Common myeloid progenitor, CD34-positive (primary cell): Measurements from ENCODE around the gene GLB1L3.

Source experiments
- CTCF ChIA-PET: fragments of 350-600 bp; sonication (Branson Sonifier 250); formaldehyde crosslinking; loops from one replicate; lab custom pipeline; 2021; ENCODE audit warnings: antibody characterized with exemption; lab: Charles Lee
- POLR2A ChIA-PET: fragments of 350-600 bp; sonication (Branson Sonifier 250); formaldehyde crosslinking; loops from one replicate; lab custom pipeline; 2021; ENCODE audit warnings: antibody characterized with exemption; lab: Charles Lee
- DNase-seq, 3 donors: peaks; one replicate each; pipeline versions ENCODE4 v3.0.0 to v3.0.0-alpha.2; 2013
- H3K27ac ChIP-seq, 2 experiments: 1 replicate in 1 of 2; 2 replicates in 1 of 2; pipeline ENCODE4 v1.7.0; 2013; ENCODE audit warnings: inconsistent platforms in 2 of 2, low read length in 2 of 2, mild to moderate bottlenecking in 2 of 2, low read depth in 1 of 2, moderate library complexity in 1 of 2; ENCODE audit not compliant: severe bottlenecking in 2 of 2, insufficient read depth in 1 of 2, poor library complexity in 1 of 2
- H3K27me3 ChIP-seq, 5 experiments: replicated peaks in 2 of 5; 1 replicate in 3 of 5; 2 replicates in 2 of 5; pipeline versions ENCODE4 v1.6.1 to v1.7.0; 2013; ENCODE audit warnings: low read length in 4 of 5, mild to moderate bottlenecking in 2 of 5, moderate library complexity in 2 of 5, inconsistent platforms in 1 of 5; ENCODE audit not compliant: insufficient read depth in 5 of 5, control insufficient read depth in 4 of 5
- H3K36me3 ChIP-seq, 4 experiments: 1 replicate in 2 of 4; 2 replicates in 2 of 4; pipeline versions ENCODE4 v1.6.1 to v1.7.0; 2013; ENCODE audit warnings: low read length in 3 of 4, control low read depth in 1 of 4, mild to moderate bottlenecking in 1 of 4; ENCODE audit not compliant: control insufficient read depth in 4 of 4, insufficient read depth in 4 of 4
- H3K4me1 ChIP-seq, 4 experiments: 1 replicate in 3 of 4; 2 replicates in 1 of 4; pipeline versions ENCODE4 v1.6.1 to v1.7.1; 2013; ENCODE audit warnings: low read length in 3 of 4, mild to moderate bottlenecking in 3 of 4, control low read depth in 1 of 4, inconsistent platforms in 1 of 4, moderate library complexity in 1 of 4; ENCODE audit not compliant: control insufficient read depth in 4 of 4, insufficient read depth in 4 of 4; ENCODE audit errors: control extremely low read depth in 1 of 4
- H3K4me3 ChIP-seq, 7 experiments: 1 replicate in 4 of 7; 2 replicates in 3 of 7; pipeline versions ENCODE4 v1.5.1 to v1.7.0; 2013; ENCODE audit warnings: mild to moderate bottlenecking in 7 of 7, low read length in 6 of 7, moderate library complexity in 6 of 7, inconsistent platforms in 2 of 7, low read depth in 2 of 7, control low read depth in 1 of 7; ENCODE audit not compliant: insufficient read depth in 4 of 7, control insufficient read depth in 1 of 7; ENCODE audit errors: extremely low read depth in 1 of 7
- H3K9me3 ChIP-seq, 5 experiments: 1 replicate in 4 of 5; 2 replicates in 1 of 5; pipeline versions ENCODE4 v1.6.1 to v1.7.1; 2013; ENCODE audit warnings: low read length in 4 of 5, mild to moderate bottlenecking in 2 of 5, inconsistent platforms in 1 of 5, low read depth in 1 of 5, moderate library complexity in 1 of 5; ENCODE audit not compliant: control insufficient read depth in 4 of 5, insufficient read depth in 2 of 5; ENCODE audit errors: control extremely low read depth in 1 of 5
- WGBS: methylation state at CpG from one replicate; pipeline ENCODE4 v1.1.5; 2013; ENCODE audit not compliant: insufficient coverage; 5-methylcytosine and 5-hydroxymethylcytosine counted together

The GLB1L3 gene

DNA sequence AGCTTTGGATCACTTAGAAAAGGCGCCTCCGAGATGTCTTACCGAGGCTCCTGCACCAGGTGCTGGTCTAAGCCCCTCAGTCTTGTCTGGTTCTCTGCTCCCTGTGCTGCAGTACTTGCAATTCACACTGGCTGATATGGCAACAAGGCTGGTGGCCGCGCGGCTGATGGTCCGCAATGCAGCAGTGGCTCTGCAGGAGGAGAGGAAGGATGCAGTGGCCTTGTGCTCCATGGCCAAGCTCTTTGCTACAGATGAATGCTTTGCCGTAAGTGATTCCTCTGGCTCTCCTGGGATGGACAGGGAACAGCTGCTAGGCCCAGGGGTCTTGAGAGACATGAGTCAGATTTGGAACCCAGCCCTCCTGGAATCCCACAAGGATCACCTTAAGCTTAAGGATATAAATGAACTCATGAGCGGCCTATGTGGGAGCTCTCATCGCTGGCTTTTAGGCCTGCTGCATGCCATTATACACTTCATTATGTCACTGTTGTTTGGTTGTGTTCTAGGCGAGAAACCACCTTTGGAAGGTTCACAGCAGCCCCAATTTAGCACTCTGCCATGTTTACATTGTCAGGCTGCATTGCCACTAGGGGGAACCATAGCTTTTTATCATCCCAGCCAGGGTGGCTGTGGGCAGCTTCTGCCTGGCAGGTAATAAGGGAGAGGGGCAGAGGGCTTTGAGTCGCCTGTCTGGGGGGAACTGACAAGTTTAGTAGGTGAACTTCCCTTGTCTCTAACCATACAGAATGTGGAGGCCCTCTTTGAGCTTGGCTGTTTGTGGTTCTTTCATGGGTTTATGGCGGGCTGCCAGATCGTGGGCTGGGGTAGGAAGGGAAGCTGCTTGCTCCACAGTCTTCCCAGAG is 14.3 kb upstream of the GLB1L3 start:
- H3K4me3 ChIP-seq, result no peak overlapping the region
- no peak overlapping the region for H3K27ac ChIP-seq
- no peaks in the 10 kb centered on the region for H3K9me3 ChIP-seq
- H3K27me3 ChIP-seq, result no peaks in the 10 kb centered on the region
- H3K4me1 ChIP-seq, result peaks cover 2 to 28% (median 15%) of the 10 kb centered on the region in 4 experiments
- peaks cover 2 to 57% (median 37%) of the 10 kb centered on the region in 4 experiments for H3K36me3 ChIP-seq
- WGBS, result 95% methylated on average over 11 of the region's 14 CpGs
- ChIA-PET CTCF (interaction anchor here (1.0 to 5.8 kb wide), 9 partner anchors 9 to 50 kb away, joined by 3 to 40 read pairs (median 4); partner anchors contain the start of genes GLB1L3, NCAPD3 and VPS26B), POLR2A (interaction anchor here (0.8 kb wide), 1 partner anchor 10 kb away, joined by 3 read pairs; no protein-coding TSS in a partner anchor)
- DNase-seq, result peak in 2 of 3 donors; percentile 45 to 49

- 100% methylated on average over 4 of the region's 7 CpGs for WGBS
- CTCF ChIA-PET, result interaction anchor here (1.5 to 5.8 kb wide), 3 partner anchors 9 to 14 kb away, joined by 3 to 40 read pairs (median 11); partner anchors contain the start of gene GLB1L3
- POLR2A ChIA-PET, result interaction anchor here (0.9 kb wide), 1 partner anchor 10 kb away, joined by 5 read pairs; no protein-coding TSS in a partner anchor
Observed at GRCh38 chr11:134264966-134265764, 11.0 kb upstream of the GLB1L3 start.

GRCh38 chr11:134266440-134266839 is 9.7 kb upstream of the GLB1L3 start:
- H3K27ac ChIP-seq, result no peak overlapping the region
- peak in 1 of 3 donors; percentile 21 for DNase-seq
- peaks cover 0 to 14% (median 3%) of the 10 kb centered on the region in 5 experiments for H3K27me3 ChIP-seq
- 73% methylated on average over 5 of the region's 5 CpGs for WGBS
- ChIA-PET POLR2A (no interaction called here), CTCF (interaction anchor here (0.8 to 3.6 kb wide), 2 partner anchors 11 kb away, joined by 3 to 11 read pairs; no protein-coding TSS in a partner anchor)
- H3K9me3 ChIP-seq, result no peaks in the 10 kb centered on the region
- H3K4me1 ChIP-seq, result peaks cover 0 to 17% (median 4%) of the 10 kb centered on the region in 4 experiments
- peaks cover 2 to 28% (median 20%) of the 10 kb centered on the region in 4 experiments for H3K36me3 ChIP-seq
- H3K4me3 ChIP-seq, result no peak overlapping the region

More at GRCh38 chr11:134264966-134265764, 11.0 kb upstream of the GLB1L3 start:
- Histone ChIP-seq H3K27ac (no peak overlapping the region), H3K4me3 (no peak overlapping the region), H3K36me3 (peaks cover 2 to 36% (median 22%) of the 10 kb centered on the region in 4 experiments), H3K9me3 (no peaks in the 10 kb centered on the region), H3K4me1 (peaks cover 2 to 28% (median 13%) of the 10 kb centered on the region in 4 experiments), H3K27me3 (peaks cover 0 to 6% (median 0%) of the 10 kb centered on the region in 5 experiments)
- no peak for DNase-seq

- WGBS, result 14% methylated on average over 3 of the region's 3 CpGs
- Histone ChIP-seq H3K36me3 (peaks cover 2 to 24% (median 16%) of the 10 kb centered on the region in 4 experiments), H3K4me1 (peaks cover 0 to 13% (median 3%) of the 10 kb centered on the region in 4 experiments), H3K9me3 (no peaks in the 10 kb centered on the region), H3K27me3 (peaks cover 0 to 18% (median 7%) of the 10 kb centered on the region in 5 experiments), H3K4me3 (no peak overlapping the region), H3K27ac (no peak overlapping the region)
- ChIA-PET POLR2A (no interaction called here), CTCF (interaction anchor here (0.8 to 3.6 kb wide), 3 partner anchors 11 to 14 kb away, joined by 3 to 11 read pairs (median 3); partner anchors contain the start of genes ACAD8 and THYN1)
- peak in 1 of 3 donors; percentile 52 for DNase-seq
Observed at GRCh38 chr11:134266841-134267251, 9.3 kb upstream of the GLB1L3 start.

GRCh38 chr11:134267461-134267860 is 8.7 kb upstream of the GLB1L3 start:
- Histone ChIP-seq H3K27ac (no peak overlapping the region), H3K36me3 (peaks cover 2 to 18% (median 13%) of the 10 kb centered on the region in 4 experiments), H3K27me3 (peaks cover 0 to 24% (median 13%) of the 10 kb centered on the region in 5 experiments), H3K9me3 (no peaks in the 10 kb centered on the region), H3K4me1 (peaks cover 0 to 9% (median 2%) of the 10 kb centered on the region in 4 experiments), H3K4me3 (no peak overlapping the region)
- CTCF ChIA-PET, result interaction anchor here (1.1 kb wide), 1 partner anchor 14 kb away, joined by 3 read pairs; the partner anchor contains the start of genes ACAD8 and THYN1
- POLR2A ChIA-PET, result no interaction called here
- no peak for DNase-seq
- 96% methylated on average over 4 of the region's 5 CpGs for WGBS

DNA sequence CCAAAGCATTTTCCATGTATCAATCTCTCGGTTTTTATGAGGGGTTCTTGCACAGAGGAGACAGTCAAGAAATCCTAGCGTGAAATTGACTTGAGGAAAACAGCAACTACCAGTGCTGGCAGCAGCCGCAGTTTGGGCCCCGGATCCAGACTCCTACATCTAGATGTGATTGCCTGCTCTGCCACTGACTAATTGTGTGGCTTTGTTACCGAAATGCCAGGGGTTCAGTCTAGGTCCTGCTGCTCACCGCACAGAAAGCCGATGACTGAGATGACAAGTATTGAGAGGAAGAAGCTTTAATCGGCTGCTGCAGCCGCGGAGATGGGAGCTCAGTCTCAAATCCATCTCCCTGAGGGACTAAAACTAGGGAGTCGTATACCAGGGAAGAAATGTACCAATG is 8.2 kb upstream of the GLB1L3 start:
- DNase-seq, result no peak
- Histone ChIP-seq H3K4me1 (peaks cover 0 to 9% (median 2%) of the 10 kb centered on the region in 4 experiments), H3K9me3 (peaks cover 0 to 1% (median 0%) of the 10 kb centered on the region in 5 experiments), H3K27me3 (peaks cover 0 to 29% (median 18%) of the 10 kb centered on the region in 5 experiments), H3K4me3 (no peak overlapping the region), H3K27ac (no peak overlapping the region), H3K36me3 (peaks cover 2 to 13% (median 8%) of the 10 kb centered on the region in 4 experiments)
- CTCF ChIA-PET, result no interaction called here
- WGBS, result over 99% methylated on average over 9 of the region's 11 CpGs
- POLR2A ChIA-PET, result no interaction called here
